HG02678 (cell line): ENCODE results near the gene GPS1.
A peak's percentile ranks its signal among the peaks of the same experiment; 100 is the strongest.
"Not testable (repeated sequence)": the region's sequence is repeated elsewhere in the genome, so short reads cannot be mapped to it uniquely, and the experiment has no call there.

Source experiments
- ATAC-seq: cut with Tn5 transposase; IDR thresholded peaks from one replicate; pipeline ENCODE4 v1.9.1; 2021; ENCODE audit warnings: mild to moderate bottlenecking, moderate library complexity; ENCODE audit not compliant: unreplicated experiment

Gene GPS1

DNA sequence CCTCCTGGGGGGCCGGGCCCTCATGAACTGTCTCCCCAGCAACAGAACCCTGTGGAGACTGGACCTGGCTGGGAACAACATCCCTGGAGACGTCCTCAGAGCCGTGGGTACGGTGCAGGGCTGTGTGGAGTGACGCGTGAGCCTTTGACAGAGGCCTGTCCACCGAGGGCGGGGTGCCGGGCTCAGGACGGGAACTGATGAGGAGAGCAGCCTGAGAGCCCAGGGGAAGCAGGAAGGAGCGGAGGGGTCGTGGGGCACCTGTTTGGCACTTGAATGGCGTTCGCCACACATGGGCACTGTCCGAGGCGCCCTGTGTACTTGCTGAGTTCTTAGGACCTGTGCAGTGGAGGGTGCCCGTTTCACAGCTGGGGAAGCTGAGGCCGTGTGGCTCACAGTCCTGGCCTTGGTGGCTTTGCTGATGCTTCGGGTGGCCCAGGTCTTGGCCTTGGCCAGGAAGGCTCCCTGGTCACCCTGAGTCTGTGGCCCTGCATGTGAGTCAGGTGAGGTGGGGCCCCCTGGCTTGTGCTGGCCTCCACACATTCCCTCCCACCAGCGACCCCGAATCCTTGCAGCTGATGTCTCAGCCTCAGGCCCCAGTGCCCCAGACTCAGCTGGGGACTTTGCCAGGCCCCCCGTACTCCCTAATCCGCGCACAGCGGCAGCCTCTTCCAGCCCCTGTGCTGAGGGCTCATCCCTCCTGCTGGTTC lies 26.1 kb upstream of the GPS1 start:
- ATAC-seq: no peak

DNA sequence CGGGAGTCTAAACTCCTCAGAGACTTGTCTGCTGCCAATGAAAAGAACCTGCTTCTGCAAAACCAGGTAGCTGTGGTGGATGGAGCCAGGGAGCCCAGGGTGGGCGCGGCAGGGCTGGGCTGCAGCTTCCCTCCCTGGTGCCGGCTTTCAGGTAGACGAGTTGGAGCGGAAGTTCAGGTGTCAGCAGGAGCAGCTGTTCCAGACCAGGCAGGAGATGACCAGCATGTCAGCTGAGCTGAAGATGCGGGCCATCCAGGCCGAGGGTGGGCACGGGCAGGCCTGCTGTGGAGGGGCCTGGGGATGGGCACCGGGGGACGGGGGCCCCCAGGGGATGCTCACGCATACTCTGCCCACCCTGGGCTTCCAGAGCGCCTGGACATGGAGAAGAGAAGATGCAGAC lies 23.5 kb upstream of the GPS1 start:
- no peak for ATAC-seq

GRCh38 chr17:82028966-82029365 lies 22.7 kb upstream of the GPS1 start:
- ATAC-seq: no peak

GRCh38 chr17:82029391-82029790 lies 22.3 kb upstream of the GPS1 start:
- ATAC-seq: no peak

GRCh38 chr17:82029990-82030469 lies 21.7 kb upstream of the GPS1 start:
- ATAC-seq: no peak

GRCh38 chr17:82030470-82031302 lies 21.0 kb upstream of the GPS1 start:
- no peak for ATAC-seq

DNA sequence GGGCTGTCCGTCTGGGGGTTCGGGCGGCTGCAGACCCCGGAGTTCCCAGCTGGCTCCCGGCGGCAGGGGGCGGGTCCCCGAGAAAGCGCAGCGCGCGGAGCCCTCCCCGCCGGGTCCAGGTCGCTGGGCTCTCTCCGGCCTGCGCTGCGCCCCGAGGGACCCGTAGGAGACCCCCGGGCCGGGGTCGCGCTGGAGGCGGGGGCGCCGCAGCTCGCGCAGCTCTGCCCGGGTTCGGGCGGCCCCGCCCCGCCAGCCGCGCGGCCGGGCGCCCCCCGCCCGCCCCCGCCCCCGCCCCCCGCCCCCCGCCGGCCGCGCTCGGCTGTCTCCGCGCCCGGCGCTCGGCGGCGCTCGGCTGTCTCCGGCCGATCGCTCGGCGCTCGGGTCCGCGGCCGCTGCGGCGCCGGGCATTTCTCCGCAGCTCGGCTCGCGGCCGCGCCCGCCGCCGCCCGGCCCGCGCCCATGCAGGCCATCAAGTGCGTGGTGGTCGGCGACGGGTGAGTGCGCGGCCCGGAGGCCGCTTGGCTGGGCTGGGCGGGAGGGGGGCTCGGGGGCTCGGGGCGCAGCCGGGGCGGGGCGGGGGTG lies 20.3 kb upstream of the GPS1 start, which contains the start of gene RAC3:
Gene RAC3 (plus strand): TSS at position 376 of the 582 bp plus-strand sequence. CDS start 84 bp downstream, at position 460.
- no peak for ATAC-seq

DNA sequence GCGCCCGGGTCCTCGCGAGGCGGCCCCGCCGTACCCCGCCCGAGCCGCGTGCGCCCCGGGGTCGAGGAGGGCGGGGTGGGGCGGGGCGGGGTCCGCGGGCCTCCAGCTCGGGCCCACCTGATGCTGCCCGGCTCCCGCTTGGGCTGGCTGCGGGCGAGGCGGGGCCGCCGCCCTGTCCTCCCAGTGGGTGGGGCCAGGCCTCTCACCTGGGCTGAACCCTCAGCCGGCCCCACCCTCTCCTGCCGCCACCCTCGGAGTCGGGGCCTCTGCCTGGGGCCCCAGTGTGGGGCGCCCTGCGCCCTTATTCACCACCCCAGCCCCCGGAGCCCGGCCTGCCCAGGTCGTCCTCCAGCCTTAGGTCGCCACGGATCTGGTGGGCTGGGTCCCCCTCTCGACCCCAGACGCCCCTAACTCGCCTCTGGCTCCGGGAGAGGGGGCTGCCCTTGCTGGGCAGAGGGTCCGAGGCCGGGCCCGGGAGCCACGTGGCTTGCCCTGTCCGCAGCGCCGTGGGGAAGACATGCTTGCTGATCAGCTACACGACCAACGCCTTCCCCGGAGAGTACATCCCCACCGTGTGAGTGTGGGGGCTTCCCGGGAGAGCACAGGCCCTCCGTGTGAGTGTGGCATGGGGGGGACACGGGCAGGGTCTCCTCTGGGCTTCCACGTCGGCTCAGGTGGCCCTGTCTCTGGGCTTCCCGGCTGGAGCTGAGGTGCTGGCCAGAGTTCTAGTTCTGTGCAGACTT lies 19.6 kb upstream of the GPS1 start:
- ATAC-seq: no peak

DNA sequence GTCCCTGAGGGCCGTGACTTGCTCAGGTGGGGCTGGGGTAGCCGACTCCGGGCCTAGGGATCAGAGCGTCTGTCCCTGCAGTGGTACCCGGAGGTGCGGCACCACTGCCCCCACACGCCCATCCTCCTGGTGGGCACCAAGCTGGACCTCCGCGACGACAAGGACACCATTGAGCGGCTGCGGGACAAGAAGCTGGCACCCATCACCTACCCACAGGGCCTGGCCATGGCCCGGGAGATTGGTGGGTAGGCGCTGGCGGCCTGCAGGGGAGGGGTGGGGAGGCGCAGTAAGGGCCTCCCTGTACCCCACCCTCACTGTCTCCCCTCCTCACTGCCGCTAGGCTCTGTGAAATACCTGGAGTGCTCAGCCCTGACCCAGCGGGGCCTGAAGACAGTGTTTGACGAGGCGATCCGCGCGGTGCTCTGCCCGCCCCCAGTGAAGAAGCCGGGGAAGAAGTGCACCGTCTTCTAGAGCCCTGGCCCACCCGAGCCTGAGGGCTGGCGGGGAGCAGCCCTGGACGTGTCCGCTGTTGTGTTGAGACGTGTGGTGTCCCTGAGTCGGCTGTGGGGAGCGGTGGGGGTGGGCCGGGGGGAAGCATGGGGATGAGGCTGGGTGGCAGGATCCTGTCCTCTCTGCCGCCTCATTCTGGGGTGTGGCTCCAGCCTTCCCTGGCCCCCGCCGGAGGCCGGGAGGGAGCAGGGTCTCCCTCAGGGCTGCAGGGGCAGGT lies 18.2 kb upstream of the GPS1 start:
- ATAC-seq: no peak

- ATAC-seq: no peak
Measured at GRCh38 chr17:82034371-82035011, 17.2 kb upstream of the GPS1 start.

DNA sequence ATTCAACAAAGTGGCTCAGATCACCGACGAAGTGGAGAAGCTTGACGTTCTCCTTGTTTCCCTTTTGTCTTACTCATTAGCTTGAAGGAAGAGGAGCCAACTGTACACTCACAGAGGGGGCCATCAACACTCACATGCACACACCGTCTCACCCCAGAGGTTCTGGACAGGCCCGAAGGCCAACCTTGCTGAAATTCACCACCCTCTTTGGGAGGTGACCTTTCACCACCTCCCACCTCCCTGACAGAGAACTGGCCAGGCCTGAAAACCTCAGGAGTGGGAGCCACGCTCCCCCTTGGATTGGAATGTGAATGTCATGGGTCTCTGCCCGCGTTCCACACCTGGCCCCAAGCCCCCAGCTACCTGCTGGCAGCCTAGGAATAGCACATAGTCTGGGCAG lies 16.2 kb upstream of the GPS1 start:
- no peak for ATAC-seq

GRCh38 chr17:82035956-82036633 lies 15.6 kb upstream of the GPS1 start:
- no peak for ATAC-seq

- no peak for ATAC-seq
Measured at GRCh38 chr17:82036634-82037091, 15.0 kb upstream of the GPS1 start.

DNA sequence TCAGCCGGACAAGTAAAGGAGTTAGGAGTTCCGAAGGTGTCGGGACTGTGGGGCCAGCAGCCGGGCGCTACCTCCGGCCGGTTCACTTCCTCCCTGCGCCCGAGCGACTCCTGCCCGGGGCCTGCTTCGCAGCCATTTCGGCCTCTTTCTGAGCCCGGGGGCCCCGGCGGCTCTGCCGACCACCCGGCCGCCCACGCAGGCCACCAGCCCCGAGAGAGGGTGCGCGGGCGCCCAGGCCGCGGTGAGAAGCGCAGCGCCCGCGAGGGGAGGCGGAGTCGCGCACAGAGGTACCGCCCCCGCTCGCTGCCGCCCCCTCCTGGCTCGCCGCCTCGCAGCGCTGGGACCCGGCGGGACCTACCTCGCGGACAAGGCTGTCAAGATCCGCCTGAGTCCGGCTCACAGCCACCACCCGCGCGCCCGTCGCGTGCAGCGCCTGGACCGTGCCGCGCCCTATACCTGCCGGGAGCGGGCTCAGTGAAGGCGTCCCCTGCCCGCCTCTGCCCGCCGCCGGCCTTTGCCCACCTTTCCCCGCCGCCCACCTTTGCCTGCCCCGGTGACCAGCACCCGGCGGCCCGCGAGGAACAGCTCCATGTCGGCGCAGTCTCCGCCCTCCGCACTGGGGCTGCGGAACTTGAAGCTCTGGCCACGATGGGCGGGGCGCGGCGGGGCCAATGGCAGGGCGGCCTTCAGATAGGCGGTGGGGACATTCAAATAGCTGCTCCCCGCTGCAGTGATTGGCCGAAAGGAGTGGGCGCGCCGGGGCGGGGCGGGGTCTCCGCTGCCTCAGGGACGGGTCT lies 14.4 kb upstream of the GPS1 start, which contains the start of gene DCXR:
Gene DCXR (minus strand): TSS at position 606 of the 797 bp plus-strand sequence. CDS start 15 bp downstream, at position 591.
- peak; percentile 91 for ATAC-seq

DNA sequence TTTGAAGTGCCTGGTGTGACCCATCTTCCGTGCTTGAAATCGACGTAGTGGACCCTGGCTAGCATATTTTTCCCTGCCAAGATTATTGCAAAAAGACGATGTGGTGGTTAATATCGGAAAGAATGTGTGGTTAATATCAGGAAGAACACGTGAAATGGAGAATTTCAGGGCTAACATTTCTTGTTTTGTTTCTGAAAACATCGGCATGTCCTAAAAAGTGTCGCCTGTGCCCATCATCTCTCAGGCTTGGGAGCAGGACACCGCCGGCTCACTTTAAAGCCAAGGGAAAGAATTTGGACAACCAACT lies 13.9 kb upstream of the GPS1 start:
- no peak for ATAC-seq

- not testable (repeated sequence) for ATAC-seq
Measured at GRCh38 chr17:82038796-82039409, 12.8 kb upstream of the GPS1 start.

DNA sequence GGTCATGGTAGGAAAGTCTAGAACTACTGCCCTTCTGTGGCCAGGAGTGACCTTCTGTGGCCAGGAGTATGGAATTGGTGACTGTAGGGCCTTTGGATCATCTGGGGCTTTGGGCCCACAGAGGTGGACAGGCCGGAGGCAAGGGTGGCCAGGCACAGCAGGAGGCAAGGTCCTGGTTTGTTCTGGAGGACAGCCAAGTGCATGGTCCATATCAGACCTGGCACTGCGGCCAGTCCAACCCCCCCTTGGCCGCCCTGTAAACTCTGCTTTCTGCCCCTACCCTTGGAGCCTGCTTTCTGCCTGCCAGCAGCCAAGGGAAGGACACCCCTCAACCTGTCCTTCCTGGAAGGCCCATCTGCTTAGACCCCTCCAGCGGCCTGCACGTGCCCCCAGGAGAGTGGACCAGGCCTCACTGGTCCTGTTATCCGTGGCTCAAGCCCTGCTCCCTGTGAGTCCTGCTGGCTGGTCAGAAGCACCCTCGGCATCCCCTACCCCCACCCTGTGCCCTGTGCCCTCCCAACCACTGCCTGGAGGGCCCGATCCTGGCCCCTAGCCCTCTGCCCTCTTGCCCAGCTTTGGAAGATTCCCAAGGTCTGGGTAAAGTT lies 11.9 kb upstream of the GPS1 start:
- ATAC-seq: no peak
